Choroid plexus epithelial cell (primary cell): ENCODE results near the gene IGFL4.

Experiments used
- DNase-seq: peaks from one replicate; pipeline ENCODE4 v3.0.0-alpha.2; 2010; ENCODE audit warnings: low read depth
- H3K4me3 ChIP-seq: 2 replicates; pipeline ENCODE4 v1.5.1; 2011; ENCODE audit warnings: low read depth, mild to moderate bottlenecking, control low read depth, low read length, moderate library complexity
- CTCF ChIP-seq: conservative IDR thresholded peaks from 2 replicates; pipeline ENCODE4 v1.5.1; 2011; ENCODE audit warnings: low read depth, mild to moderate bottlenecking, control low read depth, inconsistent platforms, low read length, moderate library complexity

IGFL4 gene

DNA sequence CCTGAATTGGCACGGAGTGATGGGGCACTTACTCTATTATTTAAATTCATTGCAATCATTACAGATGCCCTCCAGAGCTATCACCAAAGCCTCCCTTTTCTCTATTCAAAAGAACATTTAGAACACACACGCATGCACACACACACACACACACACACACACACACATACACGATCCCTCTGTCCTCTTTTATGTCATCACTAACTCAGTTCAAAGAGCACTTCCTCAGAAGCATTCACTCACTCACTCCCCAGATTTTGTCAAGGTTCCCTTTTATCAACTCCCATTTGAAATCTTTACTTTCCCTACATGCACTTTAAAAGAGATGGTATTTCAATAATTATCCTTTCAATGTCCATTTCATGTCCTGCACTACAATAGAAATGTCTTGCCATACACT, 22.4 kb upstream of the IGFL4 start:
- no peak overlapping the region for H3K4me3 ChIP-seq
- no peak for DNase-seq
- TF ChIP-seq CTCF = no peak

- H3K4me3 ChIP-seq = no peak overlapping the region
- no peak for DNase-seq
- TF ChIP-seq CTCF = no peak
Measured at GRCh38 chr19:46060012-46060411, 19.2 kb upstream of the IGFL4 start.

DNA sequence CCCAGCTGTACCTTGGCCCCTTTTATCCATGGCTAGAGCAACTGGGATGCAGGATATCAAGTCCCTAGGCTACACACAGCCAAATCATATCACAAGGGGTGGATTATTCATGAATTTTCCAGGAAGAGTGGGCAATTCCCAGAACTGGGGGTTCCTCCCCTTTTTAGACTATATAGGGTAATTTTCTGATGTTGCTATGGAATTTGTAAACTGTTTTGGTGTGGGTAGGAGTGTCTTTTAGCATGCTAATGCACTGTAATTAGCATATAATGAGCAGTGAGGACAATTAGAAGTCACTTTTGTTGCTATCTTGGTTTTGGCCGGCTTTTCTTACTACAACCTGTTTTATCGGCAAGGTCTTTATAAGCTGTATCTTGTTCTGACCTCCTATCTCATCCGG, 18.0 kb upstream of the IGFL4 start:
- no peak for DNase-seq
- no peak overlapping the region for H3K4me3 ChIP-seq
- no peak for TF ChIP-seq CTCF

DNA sequence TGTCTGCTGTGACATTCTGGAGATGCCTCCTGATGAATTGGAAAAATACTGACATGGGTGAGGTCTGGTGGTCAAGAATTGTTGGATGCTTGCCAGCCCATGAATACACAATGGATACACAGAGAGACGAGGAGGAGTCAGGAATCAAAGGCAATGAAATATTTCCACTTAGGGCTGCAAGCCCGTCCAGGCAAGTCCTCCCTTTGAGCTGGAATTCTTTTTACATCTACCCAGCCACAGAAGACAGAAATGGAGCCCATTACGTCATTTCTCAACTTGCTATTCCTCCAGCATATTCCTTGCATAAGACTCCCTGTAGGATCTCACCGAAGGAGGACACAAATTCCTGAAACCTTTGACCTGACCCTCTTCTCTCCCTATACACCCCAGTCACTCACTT, 15.7 kb upstream of the IGFL4 start:
- H3K4me3 ChIP-seq = no peak overlapping the region
- TF ChIP-seq CTCF = no peak

DNA sequence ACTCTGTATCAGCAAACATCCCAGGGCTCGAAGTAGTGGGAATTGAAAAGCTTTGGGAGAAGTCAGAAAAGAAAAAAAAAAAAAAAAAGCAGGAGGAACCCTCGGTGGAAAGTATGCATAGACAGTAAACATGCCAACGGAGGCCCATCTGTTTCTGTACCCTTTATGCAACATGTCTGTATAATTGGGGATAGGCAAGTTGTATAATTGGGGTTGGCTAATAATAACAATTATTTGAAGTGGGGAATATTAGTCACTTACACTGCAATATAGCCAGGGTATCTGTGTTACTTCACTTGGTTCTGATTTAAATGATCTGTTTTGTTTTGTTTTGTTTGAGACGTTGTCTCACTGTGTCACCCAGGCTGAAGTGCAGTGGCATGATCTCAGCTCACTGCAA, 12.1 kb upstream of the IGFL4 start:
- H3K4me3 ChIP-seq = no peak overlapping the region
- no peak for TF ChIP-seq CTCF
- no peak for DNase-seq

More for the DNA sequence above, 15.7 kb upstream of the IGFL4 start:
- DNase-seq = no peak

- no peak overlapping the region for H3K4me3 ChIP-seq
- no peak for TF ChIP-seq CTCF
- DNase-seq = no peak
Measured at GRCh38 chr19:46049597-46049996, 8.8 kb upstream of the IGFL4 start.

DNA sequence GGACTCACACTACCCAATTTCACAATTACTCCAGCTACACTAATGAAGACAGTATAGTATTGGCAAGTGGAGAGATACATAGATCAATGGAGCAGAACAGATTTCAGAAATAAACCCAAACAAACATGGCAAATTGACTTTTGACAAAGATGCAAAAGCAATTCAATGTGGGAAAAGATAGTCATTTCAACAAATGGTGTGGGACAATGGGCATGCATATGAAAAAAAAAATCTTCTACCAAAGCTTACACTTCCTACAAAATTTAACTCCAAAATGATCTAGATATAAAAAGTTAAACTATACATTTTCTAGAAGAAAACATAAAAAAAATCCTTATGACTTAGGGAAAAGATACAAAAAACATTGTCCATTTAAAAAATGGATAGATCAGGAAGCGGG, 2.7 kb upstream of the IGFL4 start:
- no peak for DNase-seq
- TF ChIP-seq CTCF = no peak
- H3K4me3 ChIP-seq = no peak overlapping the region
